ENCODE data around the gene CARS2.

CARS2 gene

GRCh38 chr13:110600980-110601379 lies 104.9 kb downstream of the CARS2 start:
- Histone ChIP-seq H3K27me3 (replicated peaks) (no peaks in the 10 kb centered on the region), H3K36me3 (replicated peaks) (no peaks in the 10 kb centered on the region), H3K4me3 (ENCODE audit: low read depth, low read length) (no peak overlapping the region), H3K27ac (no peak overlapping the region)
- no peak for TF ChIP-seq CTCF (IDR thresholded peaks at IDR 0.05; ENCODE audit: low read depth, low read length, missing control alignments)
- in situ Hi-C loops (cut with HindIII; ENCODE audit: low pct_ligation_motif_present, low sequenced_read_pairs), result no loop called here
- DNase-seq, result no peak

GRCh38 chr13:110600261-110600819 lies 105.6 kb downstream of the CARS2 start:
- in situ Hi-C loops (cut with HindIII; ENCODE audit: low pct_ligation_motif_present, low sequenced_read_pairs), result no loop called here

GRCh38 chr13:110597041-110597689 lies 108.8 kb downstream of the CARS2 start:
- in situ Hi-C loops (cut with HindIII; ENCODE audit: low pct_ligation_motif_present, low sequenced_read_pairs), result no loop called here
- TF ChIP-seq CTCF (IDR thresholded peaks at IDR 0.05; ENCODE audit: low read depth, low read length, missing control alignments), result no peak
- no peak overlapping the region for H3K4me3 ChIP-seq (ENCODE audit: low read depth, low read length)

More at GRCh38 chr13:110600261-110600819, 105.6 kb downstream of the CARS2 start:
- DNase-seq, result no peak
- no peaks in the 10 kb centered on the region for H3K27me3 ChIP-seq (replicated peaks)
- no peak overlapping the region for H3K27ac ChIP-seq
- no peak for TF ChIP-seq CTCF (IDR thresholded peaks at IDR 0.05; ENCODE audit: low read depth, low read length, missing control alignments)
- no peak overlapping the region for H3K4me3 ChIP-seq (ENCODE audit: low read depth, low read length)
- no peaks in the 10 kb centered on the region for H3K36me3 ChIP-seq (replicated peaks)

GRCh38 chr13:110593430-110594130 lies 112.3 kb downstream of the CARS2 start:
- Histone ChIP-seq H3K27me3 (replicated peaks) (no peaks in the 10 kb centered on the region), H3K27ac (no peak overlapping the region), H3K4me3 (ENCODE audit: low read depth, low read length) (no peak overlapping the region), H3K36me3 (replicated peaks) (no peaks in the 10 kb centered on the region)
- TF ChIP-seq CTCF (IDR thresholded peaks at IDR 0.05; ENCODE audit: low read depth, low read length, missing control alignments), result peak; percentile 68
- in situ Hi-C loops (cut with HindIII; ENCODE audit: low pct_ligation_motif_present, low sequenced_read_pairs), result no loop called here
- DNase-seq, result peak; percentile 27

More at GRCh38 chr13:110597041-110597689, 108.8 kb downstream of the CARS2 start:
- no peak overlapping the region for H3K27ac ChIP-seq
- H3K36me3 ChIP-seq (replicated peaks), result no peaks in the 10 kb centered on the region
- no peaks in the 10 kb centered on the region for H3K27me3 ChIP-seq (replicated peaks)
- no peak for DNase-seq

GRCh38 chr13:110592665-110593064 lies 113.3 kb downstream of the CARS2 start:
- no peak overlapping the region for H3K27ac ChIP-seq
- no peak for DNase-seq
- H3K27me3 ChIP-seq (replicated peaks), result no peaks in the 10 kb centered on the region
- TF ChIP-seq CTCF (IDR thresholded peaks at IDR 0.05; ENCODE audit: low read depth, low read length, missing control alignments), result no peak
- no peak overlapping the region for H3K4me3 ChIP-seq (ENCODE audit: low read depth, low read length)
- in situ Hi-C loops (cut with HindIII; ENCODE audit: low pct_ligation_motif_present, low sequenced_read_pairs), result no loop called here
- no peaks in the 10 kb centered on the region for H3K36me3 ChIP-seq (replicated peaks)
